Measurements from ENCODE around the gene FNDC3B. TPM values are rescaled to one million over a fixed set of nuclear protein-coding genes. Genes with fewer than 3 reads are reported as not detected.

The FNDC3B gene
- total and polyA plus RNA-seq, 4 donors: 13.3 to 175 (median 100) TPM

- H3K9ac ChIP-seq (ENCODE audit: insufficient read depth in 1 of 2, low read length in 2 of 2): no peak overlapping the region
- DNase-seq (no peak), ATAC-seq (ENCODE audit: insufficient read depth, low FRiP score) (no peak)
- no peaks in the 10 kb centered on the region for H3K27me3 ChIP-seq (ENCODE audit: control insufficient read depth in 3 of 3, insufficient read depth in 3 of 3, low read length in 2 of 3)
- H3K9me3 ChIP-seq (ENCODE audit: control insufficient read depth in 4 of 4, insufficient read depth in 3 of 4, low read length in 3 of 4): no peaks in the 10 kb centered on the region
- H3K27ac ChIP-seq (ENCODE audit: low read depth in 1 of 2, low read length in 1 of 2): peak overlapping the region; percentile 29 to 84
- no peak for TF ChIP-seq CTCF (IDR thresholded peaks at IDR 0.05; ENCODE audit: control extremely low read depth, extremely low read depth)
- 71 to 73% methylated on average over 1 of the region's 1 CpG for WGBS, 2 donors
- H3K4me3 ChIP-seq: no peak overlapping the region
- H3K4me1 ChIP-seq (ENCODE audit: control insufficient read depth in 5 of 5, insufficient read depth in 5 of 5, low read length in 5 of 5): peaks cover 4 to 40% (median 18%) of the 10 kb centered on the region in 5 donors
- H3K36me3 ChIP-seq (ENCODE audit: control insufficient read depth in 4 of 4, insufficient read depth in 4 of 4, low read length in 4 of 4): peaks cover 0 to 6% (median 0%) of the 10 kb centered on the region in 4 donors
These were observed 92.4 kb downstream of the FNDC3B start for GRCh38 chr3:172131746-172132145.

- Histone ChIP-seq H3K4me3 (no peak overlapping the region), H3K27ac (ENCODE audit: low read depth in 1 of 2, low read length in 1 of 2) (peak overlapping the region; percentile 29 to 84), H3K27me3 (ENCODE audit: control insufficient read depth in 3 of 3, insufficient read depth in 3 of 3, low read length in 2 of 3) (no peaks in the 10 kb centered on the region), H3K9ac (ENCODE audit: insufficient read depth in 1 of 2, low read length in 2 of 2) (no peak overlapping the region), H3K4me1 (ENCODE audit: control insufficient read depth in 5 of 5, insufficient read depth in 5 of 5, low read length in 5 of 5) (peaks cover 4 to 41% (median 17%) of the 10 kb centered on the region in 5 donors), H3K9me3 (ENCODE audit: control insufficient read depth in 4 of 4, insufficient read depth in 3 of 4, low read length in 3 of 4) (no peaks in the 10 kb centered on the region), H3K36me3 (ENCODE audit: control insufficient read depth in 4 of 4, insufficient read depth in 4 of 4, low read length in 4 of 4) (peaks cover 0 to 6% (median 0%) of the 10 kb centered on the region in 4 donors)
- TF ChIP-seq CTCF (IDR thresholded peaks at IDR 0.05; ENCODE audit: control extremely low read depth, extremely low read depth): no peak
- DNase-seq (no peak), ATAC-seq (ENCODE audit: insufficient read depth, low FRiP score) (no peak)
- 46 to 64% methylated on average over 4 of the region's 4 CpGs for WGBS, 2 donors
These were observed 92.8 kb downstream of the FNDC3B start for GRCh38 chr3:172132159-172132586.

- WGBS, 2 donors: 86 to 89% methylated on average over 3 of the region's 3 CpGs
- no peak overlapping the region for H3K9ac ChIP-seq (ENCODE audit: insufficient read depth in 1 of 2, low read length in 2 of 2)
- H3K27me3 ChIP-seq (ENCODE audit: control insufficient read depth in 3 of 3, insufficient read depth in 3 of 3, low read length in 2 of 3): no peaks in the 10 kb centered on the region
- peaks cover 0 to 6% (median 0%) of the 10 kb centered on the region in 4 donors for H3K36me3 ChIP-seq (ENCODE audit: control insufficient read depth in 4 of 4, insufficient read depth in 4 of 4, low read length in 4 of 4)
- DNase-seq (no peak), ATAC-seq (ENCODE audit: insufficient read depth, low FRiP score) (no peak)
- TF ChIP-seq CTCF (IDR thresholded peaks at IDR 0.05; ENCODE audit: control extremely low read depth, extremely low read depth): no peak
- H3K4me3 ChIP-seq: no peak overlapping the region
- H3K9me3 ChIP-seq (ENCODE audit: control insufficient read depth in 4 of 4, insufficient read depth in 3 of 4, low read length in 3 of 4): no peaks in the 10 kb centered on the region
- peaks cover 7 to 44% (median 16%) of the 10 kb centered on the region in 5 donors for H3K4me1 ChIP-seq (ENCODE audit: control insufficient read depth in 5 of 5, insufficient read depth in 5 of 5, low read length in 5 of 5)
- no peak overlapping the region for H3K27ac ChIP-seq (ENCODE audit: low read depth in 1 of 2, low read length in 1 of 2)
These were observed 93.4 kb downstream of the FNDC3B start for GRCh38 chr3:172132721-172133311.

Measured in lung (tissue), 12 donors.